Ishikawa (cell line): Measurements from ENCODE around the gene OSR1.

Experiments
- CREB1 ChIP-seq: IDR thresholded peaks from 2 replicates; pipeline ENCODE4 v1.6.1; 2012; ENCODE audit warnings: low read depth
- EGR1 ChIP-seq: IDR thresholded peaks from 2 replicates; pipeline ENCODE4 v1.6.1; 2012
- EP300 ChIP-seq: IDR thresholded peaks from 2 replicates; pipeline ENCODE4 v1.6.1; 2012; ENCODE audit warnings: borderline replicate concordance
- FOXM1 ChIP-seq: IDR thresholded peaks from 2 replicates; pipeline ENCODE4 v1.6.1; 2012; ENCODE audit warnings: low read depth, borderline replicate concordance
- NFIC ChIP-seq: IDR thresholded peaks from 2 replicates; pipeline ENCODE4 v1.6.1; 2012
- RAD21 ChIP-seq: IDR thresholded peaks from 2 replicates; pipeline ENCODE4 v1.6.1; 2012; ENCODE audit warnings: low read depth
- TAF1 ChIP-seq: IDR thresholded peaks from 2 replicates; pipeline ENCODE4 v1.6.1; 2012; ENCODE audit warnings: low read depth, mild to moderate bottlenecking
- TCF12 ChIP-seq: IDR thresholded peaks from 2 replicates; pipeline ENCODE4 v1.6.1; 2012; ENCODE audit warnings: low read depth
- TEAD4 ChIP-seq: IDR thresholded peaks from 2 replicates; pipeline ENCODE4 v1.6.1; 2012
- USF1 ChIP-seq: IDR thresholded peaks from 2 replicates; pipeline ENCODE4 v1.6.1; 2012
- YY1 ChIP-seq: IDR thresholded peaks from 2 replicates; pipeline ENCODE4 v1.6.1; 2012; ENCODE audit warnings: low read depth
- TF ChIP-seq, protein P1 (sequence below): IDR thresholded peaks from 2 replicates; pipeline ENCODE4 v1.6.1; 2012
- TF ChIP-seq, protein P2 (sequence below): IDR thresholded peaks from 2 replicates; pipeline ENCODE4 v1.6.1; 2012; ENCODE audit warnings: low read depth, mild to moderate bottlenecking

- TF ChIP-seq EGR1 (no peak), TAF1 (no peak), TEAD4 (no peak), FOXM1 (no peak), RAD21 (no peak), NFIC (no peak), YY1 (no peak), USF1 (no peak), CREB1 (no peak), TCF12 (no peak), EP300 (no peak)
- TF ChIP-seq, protein P1, sequence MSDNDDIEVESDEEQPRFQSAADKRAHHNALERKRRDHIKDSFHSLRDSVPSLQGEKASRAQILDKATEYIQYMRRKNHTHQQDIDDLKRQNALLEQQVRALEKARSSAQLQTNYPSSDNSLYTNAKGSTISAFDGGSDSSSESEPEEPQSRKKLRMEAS = no peak
- TF ChIP-seq, protein P2, sequence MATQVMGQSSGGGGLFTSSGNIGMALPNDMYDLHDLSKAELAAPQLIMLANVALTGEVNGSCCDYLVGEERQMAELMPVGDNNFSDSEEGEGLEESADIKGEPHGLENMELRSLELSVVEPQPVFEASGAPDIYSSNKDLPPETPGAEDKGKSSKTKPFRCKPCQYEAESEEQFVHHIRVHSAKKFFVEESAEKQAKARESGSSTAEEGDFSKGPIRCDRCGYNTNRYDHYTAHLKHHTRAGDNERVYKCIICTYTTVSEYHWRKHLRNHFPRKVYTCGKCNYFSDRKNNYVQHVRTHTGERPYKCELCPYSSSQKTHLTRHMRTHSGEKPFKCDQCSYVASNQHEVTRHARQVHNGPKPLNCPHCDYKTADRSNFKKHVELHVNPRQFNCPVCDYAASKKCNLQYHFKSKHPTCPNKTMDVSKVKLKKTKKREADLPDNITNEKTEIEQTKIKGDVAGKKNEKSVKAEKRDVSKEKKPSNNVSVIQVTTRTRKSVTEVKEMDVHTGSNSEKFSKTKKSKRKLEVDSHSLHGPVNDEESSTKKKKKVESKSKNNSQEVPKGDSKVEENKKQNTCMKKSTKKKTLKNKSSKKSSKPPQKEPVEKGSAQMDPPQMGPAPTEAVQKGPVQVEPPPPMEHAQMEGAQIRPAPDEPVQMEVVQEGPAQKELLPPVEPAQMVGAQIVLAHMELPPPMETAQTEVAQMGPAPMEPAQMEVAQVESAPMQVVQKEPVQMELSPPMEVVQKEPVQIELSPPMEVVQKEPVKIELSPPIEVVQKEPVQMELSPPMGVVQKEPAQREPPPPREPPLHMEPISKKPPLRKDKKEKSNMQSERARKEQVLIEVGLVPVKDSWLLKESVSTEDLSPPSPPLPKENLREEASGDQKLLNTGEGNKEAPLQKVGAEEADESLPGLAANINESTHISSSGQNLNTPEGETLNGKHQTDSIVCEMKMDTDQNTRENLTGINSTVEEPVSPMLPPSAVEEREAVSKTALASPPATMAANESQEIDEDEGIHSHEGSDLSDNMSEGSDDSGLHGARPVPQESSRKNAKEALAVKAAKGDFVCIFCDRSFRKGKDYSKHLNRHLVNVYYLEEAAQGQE = no peak
These were observed 27.0 kb downstream of the OSR1 start for GRCh38 chr2:19331450-19331849.
